ENCODE measurements around the gene JAM2. TPM values are rescaled to one million over a fixed set of nuclear protein-coding genes. Genes with fewer than 3 reads are reported as not detected.
A peak's percentile ranks its signal among the peaks of the same experiment; 100 is the strongest.

The JAM2 gene
- total RNA-seq, 2 donors from 2014 or later = 0.48 to 1.7 TPM

GRCh38 chr21:25700741-25701140, 61.7 kb downstream of the JAM2 start:
- Mint-ChIP-seq H3K27ac (no peak overlapping the region), H3K9me3 (peaks cover 10% of the 10 kb centered on the region), H3K4me1 (no peaks in the 10 kb centered on the region), H3K36me3 (ENCODE audit: low read depth) (no peaks in the 10 kb centered on the region), H3K4me3 (no peak overlapping the region), H3K27me3 (ENCODE audit: insufficient read depth) (no peaks in the 10 kb centered on the region)
- H3K9me3 ChIP-seq (ENCODE audit: control insufficient read depth, low read length) = no peaks in the 10 kb centered on the region
- H3K36me3 ChIP-seq (ENCODE audit: control insufficient read depth, insufficient read depth, low read length) = no peaks in the 10 kb centered on the region
- 83 to 100% methylated on average over 1 of the region's 1 CpG for WGBS, 2 experiments (ENCODE audit: insufficient coverage in 1 of 2, insufficient read length in 1 of 2)
- H3K4me3 ChIP-seq (ENCODE audit: low read length) = no peak overlapping the region
- H3K4me1 ChIP-seq (ENCODE audit: control insufficient read depth, insufficient read depth, low read length) = no peaks in the 10 kb centered on the region
- no peaks in the 10 kb centered on the region for H3K27me3 ChIP-seq (ENCODE audit: control insufficient read depth, insufficient read depth, low read length, poor library complexity, severe bottlenecking)
- no peak overlapping the region for H3K27ac ChIP-seq (ENCODE audit: low read depth, low read length)
- no peak overlapping the region for H3K9ac ChIP-seq (ENCODE audit: extremely low read depth, low read length, poor library complexity, severe bottlenecking)
- TF ChIP-seq CTCF (conservative IDR thresholded peaks at IDR 0.05) = no peak
- DNase-seq = no peak

GRCh38 chr21:25701529-25701928, 62.5 kb downstream of the JAM2 start:
- H3K9me3 Mint-ChIP-seq = peaks cover 5% of the 10 kb centered on the region
- no peaks in the 10 kb centered on the region for H3K36me3 ChIP-seq (ENCODE audit: control insufficient read depth, insufficient read depth, low read length)
- 80% methylated on average over 4 of the region's 4 CpGs; no CpG with 5 or more reads in 1 of the 2 experiments for WGBS, 2 experiments (ENCODE audit: insufficient coverage in 1 of 2, insufficient read length in 1 of 2)
- no peak overlapping the region for H3K9ac ChIP-seq (ENCODE audit: extremely low read depth, low read length, poor library complexity, severe bottlenecking)
- DNase-seq = no peak
- H3K27ac Mint-ChIP-seq = no peak overlapping the region
- H3K4me3 ChIP-seq (ENCODE audit: low read length) = no peak overlapping the region
- no peak for TF ChIP-seq CTCF (conservative IDR thresholded peaks at IDR 0.05)
- H3K27me3 Mint-ChIP-seq (ENCODE audit: insufficient read depth) = no peaks in the 10 kb centered on the region
- no peak overlapping the region for H3K4me3 Mint-ChIP-seq
- H3K27me3 ChIP-seq (ENCODE audit: control insufficient read depth, insufficient read depth, low read length, poor library complexity, severe bottlenecking) = no peaks in the 10 kb centered on the region
- H3K27ac ChIP-seq (ENCODE audit: low read depth, low read length) = no peak overlapping the region
- H3K36me3 Mint-ChIP-seq (ENCODE audit: low read depth) = no peaks in the 10 kb centered on the region
- no peaks in the 10 kb centered on the region for H3K9me3 ChIP-seq (ENCODE audit: control insufficient read depth, low read length)
- H3K4me1 ChIP-seq (ENCODE audit: control insufficient read depth, insufficient read depth, low read length) = no peaks in the 10 kb centered on the region
- H3K4me1 Mint-ChIP-seq = no peaks in the 10 kb centered on the region

- 68 to 75% methylated on average over 5 to 7 of the region's 7 CpGs for WGBS, 2 experiments (ENCODE audit: insufficient coverage in 1 of 2, insufficient read length in 1 of 2)
- no peak overlapping the region for H3K27ac Mint-ChIP-seq
- no peaks in the 10 kb centered on the region for H3K9me3 ChIP-seq (ENCODE audit: control insufficient read depth, low read length)
- no peaks in the 10 kb centered on the region for H3K27me3 Mint-ChIP-seq (ENCODE audit: insufficient read depth)
- H3K9me3 Mint-ChIP-seq = no peaks in the 10 kb centered on the region
- H3K4me3 ChIP-seq (ENCODE audit: low read length) = no peak overlapping the region
- peak; percentile 89 for TF ChIP-seq CTCF (conservative IDR thresholded peaks at IDR 0.05)
- no peak overlapping the region for H3K27ac ChIP-seq (ENCODE audit: low read depth, low read length)
- peaks cover 4% of the 10 kb centered on the region for H3K4me1 Mint-ChIP-seq
- H3K9ac ChIP-seq (ENCODE audit: extremely low read depth, low read length, poor library complexity, severe bottlenecking) = no peak overlapping the region
- no peaks in the 10 kb centered on the region for H3K36me3 Mint-ChIP-seq (ENCODE audit: low read depth)
- H3K27me3 ChIP-seq (ENCODE audit: control insufficient read depth, insufficient read depth, low read length, poor library complexity, severe bottlenecking) = no peaks in the 10 kb centered on the region
- peak; percentile 61 for DNase-seq
- no peaks in the 10 kb centered on the region for H3K4me1 ChIP-seq (ENCODE audit: control insufficient read depth, insufficient read depth, low read length)
- no peak overlapping the region for H3K4me3 Mint-ChIP-seq
- H3K36me3 ChIP-seq (ENCODE audit: control insufficient read depth, insufficient read depth, low read length) = no peaks in the 10 kb centered on the region
Observed at GRCh38 chr21:25708467-25709065, 69.5 kb downstream of the JAM2 start.

Measured in endodermal cell (in vitro differentiated cells).